OCI-LY1 (cell line): Measurements from ENCODE around the gene KCTD4.

Experiments
- H2AFZ ChIP-seq: fragments of 200-600 bp; sonication (generic), shearing (Covaris generic); 2 replicates; pipeline ENCODE4 v1.6.0; 2014; ENCODE audit warnings: antibody characterized with exemption, mild to moderate bottlenecking, low read length
- H3F3A ChIP-seq: fragments of 200-600 bp; sonication (generic), shearing (Covaris generic); 2 replicates; pipeline ENCODE4 v1.6.0; 2014; ENCODE audit warnings: mild to moderate bottlenecking, antibody characterized with exemption, low read length, moderate library complexity; ENCODE audit not compliant: insufficient read depth
- H3K27ac ChIP-seq: fragments of 200-600 bp; sonication (generic); 2 replicates; pipeline ENCODE4 v1.5.1; 2014; ENCODE audit warnings: low read length, mixed run types, mild to moderate bottlenecking, low read depth; ENCODE audit not compliant: poor library complexity, severe bottlenecking
- H3K27me3 ChIP-seq: fragments of 200-600 bp; sonication (generic); 2 replicates; pipeline ENCODE4 v1.6.0; 2014; ENCODE audit warnings: antibody characterized with exemption, mild to moderate bottlenecking, low read length, moderate library complexity; ENCODE audit not compliant: insufficient read depth
- H3K36me3 ChIP-seq: fragments of 200-600 bp; sonication (generic); 2 replicates; pipeline ENCODE4 v1.6.1; 2014; ENCODE audit warnings: mild to moderate bottlenecking, antibody characterized with exemption, low read length, moderate library complexity, mixed read lengths; ENCODE audit not compliant: insufficient read depth
- H3K4me1 ChIP-seq: fragments of 200-600 bp; sonication (generic); 2 replicates; pipeline ENCODE4 v1.5.1; 2014; ENCODE audit warnings: mild to moderate bottlenecking, low read length, moderate library complexity; ENCODE audit not compliant: insufficient read depth, severe bottlenecking
- H3K4me2 ChIP-seq: fragments of 200-600 bp; sonication (generic), shearing (Covaris generic); 2 replicates; pipeline ENCODE4 v1.6.1; 2014; ENCODE audit warnings: low read length
- H3K4me3 ChIP-seq: fragments of 200-600 bp; sonication (generic); 2 replicates; pipeline ENCODE4 v1.5.1; 2014; ENCODE audit warnings: low read length, low read depth, mild to moderate bottlenecking, mixed read lengths; ENCODE audit not compliant: poor library complexity, severe bottlenecking
- H3K79me2 ChIP-seq: fragments of 200-600 bp; shearing (Covaris generic); 2 replicates; pipeline ENCODE4 v1.6.1; 2016; ENCODE audit warnings: mixed run types, low read length, mixed read lengths; ENCODE audit not compliant: insufficient read depth
- H3K9ac ChIP-seq: fragments of 200-600 bp; sonication (generic), shearing (Covaris generic); 2 replicates; pipeline ENCODE4 v1.6.1; 2014; ENCODE audit warnings: mild to moderate bottlenecking, low read length, mixed read lengths
- H3K9me2 ChIP-seq: fragments of 200-600 bp; sonication (generic), shearing (Covaris generic); 2 replicates; pipeline ENCODE4 v1.6.1; 2014; ENCODE audit warnings: low read depth, mild to moderate bottlenecking, low read length, mixed read lengths
- H3K9me3 ChIP-seq: fragments of 200-600 bp; shearing (Covaris generic); 2 replicates; pipeline ENCODE4 v1.6.1; 2014; ENCODE audit warnings: low read length, mixed read lengths
- H4K20me1 ChIP-seq: fragments of 200-600 bp; sonication (generic), shearing (Covaris generic); 2 replicates; pipeline ENCODE4 v1.6.0; 2016; ENCODE audit warnings: mild to moderate bottlenecking, low read length; ENCODE audit not compliant: insufficient read depth
- CTCF ChIP-seq: fragments of 200-600 bp; sonication (generic), shearing (Covaris generic); IDR thresholded peaks from 2 replicates; pipeline ENCODE4 v1.5.1; 2017; ENCODE audit warnings: mild to moderate bottlenecking, antibody characterized with exemption, low read length, moderate library complexity, mixed read lengths
- EZH2 ChIP-seq: fragments of 200-600 bp; sonication (generic), shearing (Covaris generic); IDR thresholded peaks from 2 replicates; pipeline ENCODE4 v1.8.0; 2017; ENCODE audit warnings: borderline replicate concordance, mixed run types, mild to moderate bottlenecking, antibody characterized with exemption, low read length, moderate library complexity, mixed read lengths

KCTD4 gene

GRCh38 chr13:45206340-45206739, 5.5 kb upstream of the KCTD4 start:
- Histone ChIP-seq H4K20me1 (no peaks in the 10 kb centered on the region), H3K9ac (no peak overlapping the region), H3K9me2 (no peaks in the 10 kb centered on the region), H3K4me3 (no peak overlapping the region), H3K79me2 (0 out of 2 replicates have a peak, but pooled peaks cover 4% of the 10 kb centered on the region), H3K36me3 (peaks cover 18% of the 10 kb centered on the region; the same call in 1 of the 2 replicates), H3K27ac (no peak overlapping the region), H3F3A (no peaks in the 10 kb centered on the region), H3K27me3 (no peaks in the 10 kb centered on the region), H3K4me1 (no peaks in the 10 kb centered on the region), H2AFZ (no peak overlapping the region), H3K4me2 (no peak overlapping the region), H3K9me3 (no peaks in the 10 kb centered on the region)
- TF ChIP-seq EZH2: no peak
- no peak for TF ChIP-seq CTCF

GRCh38 chr13:45205124-45205523, 4.3 kb upstream of the KCTD4 start:
- H3K27ac ChIP-seq: no peak overlapping the region
- no peak overlapping the region for H2AFZ ChIP-seq
- no peaks in the 10 kb centered on the region for H3K9me3 ChIP-seq
- H3K9ac ChIP-seq: no peak overlapping the region
- no peaks in the 10 kb centered on the region for H3K27me3 ChIP-seq
- H3K36me3 ChIP-seq: peaks cover 13% of the 10 kb centered on the region; the same call in 1 of the 2 replicates
- H3K4me2 ChIP-seq: no peak overlapping the region
- H3F3A ChIP-seq: no peaks in the 10 kb centered on the region
- no peaks in the 10 kb centered on the region for H3K9me2 ChIP-seq
- H3K79me2 ChIP-seq: 0 out of 2 replicates have a peak, but pooled peaks cover 4% of the 10 kb centered on the region
- no peaks in the 10 kb centered on the region for H4K20me1 ChIP-seq
- no peak overlapping the region for H3K4me3 ChIP-seq
- TF ChIP-seq EZH2: no peak
- no peak for TF ChIP-seq CTCF
- no peaks in the 10 kb centered on the region for H3K4me1 ChIP-seq

GRCh38 chr13:45199711-45200110, 1.1 kb downstream of the KCTD4 start:
- no peak overlapping the region for H3K4me2 ChIP-seq
- no peak overlapping the region for H3K9ac ChIP-seq
- H3K79me2 ChIP-seq: 0 out of 2 replicates have a peak, but pooled peaks cover 4% of the 10 kb centered on the region
- H3K9me3 ChIP-seq: no peaks in the 10 kb centered on the region
- no peaks in the 10 kb centered on the region for H3F3A ChIP-seq
- H3K9me2 ChIP-seq: no peaks in the 10 kb centered on the region
- no peaks in the 10 kb centered on the region for H3K4me1 ChIP-seq
- no peaks in the 10 kb centered on the region for H3K27me3 ChIP-seq
- H3K36me3 ChIP-seq: no peaks in the 10 kb centered on the region
- H2AFZ ChIP-seq: no peak overlapping the region
- H3K27ac ChIP-seq: no peak overlapping the region
- H3K4me3 ChIP-seq: no peak overlapping the region
- no peaks in the 10 kb centered on the region for H4K20me1 ChIP-seq
- no peak for TF ChIP-seq EZH2
- TF ChIP-seq CTCF: no peak
